GM18951 (cell line): ENCODE data around the gene ULK4.
"Not testable (repeated sequence)": the region's sequence is repeated elsewhere in the genome, so short reads cannot be mapped to it uniquely, and the experiment has no call there.

Experiments
- POLR2A ChIP-seq: IDR thresholded peaks from 4 replicates; pipeline ENCODE4 v1.6.1; 2011; ENCODE audit warnings: mild to moderate bottlenecking; ENCODE audit not compliant: insufficient read length, insufficient read depth; ENCODE audit errors: extremely low read depth
- in situ Hi-C: fragments of 300-500 bp; cut with MboI; formaldehyde crosslinking; loops from one replicate; pipeline ENCODE4 v1.12.0; 2022; ENCODE audit warnings: low sequenced_read_pairs, mixed read lengths, inconsistent platforms; ENCODE audit not compliant: unreplicated experiment

The ULK4 gene

DNA sequence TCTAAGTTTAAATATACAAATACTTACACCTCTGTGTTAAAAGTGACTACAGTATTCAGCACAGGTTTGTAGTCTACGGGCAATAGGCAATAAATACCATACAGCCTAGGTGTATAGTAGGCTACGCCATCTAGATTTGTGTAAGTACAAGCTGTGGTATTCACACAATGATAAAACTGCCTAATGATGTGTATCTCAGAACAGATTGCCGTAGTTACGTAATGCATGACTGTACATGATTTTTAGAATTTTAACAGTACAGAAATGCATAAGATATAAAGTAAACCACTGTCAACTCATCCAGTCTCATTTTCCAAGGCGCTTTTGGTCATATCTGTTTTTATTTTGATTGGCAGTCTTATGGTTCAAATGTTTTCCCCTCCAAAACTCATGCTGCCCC is 396.9 kb downstream of the ULK4 start:
- no peak for TF ChIP-seq POLR2A
- in situ Hi-C loops: no loop called here

DNA sequence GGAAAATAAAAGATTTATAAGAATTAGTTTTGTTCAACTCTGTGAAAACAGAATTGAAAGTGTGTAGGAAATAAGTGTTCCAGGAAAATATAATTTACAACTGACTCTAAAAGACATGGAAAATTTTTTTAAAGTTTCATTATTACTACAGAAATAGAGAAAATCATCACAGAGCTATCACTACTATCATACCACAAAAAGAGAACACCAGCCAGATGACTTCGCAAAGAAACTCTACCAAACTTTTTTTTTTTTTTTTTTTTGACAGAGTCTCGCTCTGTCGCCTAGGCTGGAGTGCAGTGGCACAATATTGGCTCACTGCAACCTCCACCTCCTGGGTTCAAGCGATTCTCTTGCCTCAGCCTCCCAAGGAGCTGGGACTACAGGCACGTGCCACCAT is 405.7 kb downstream of the ULK4 start:
- in situ Hi-C loops: not testable (repeated sequence)

DNA sequence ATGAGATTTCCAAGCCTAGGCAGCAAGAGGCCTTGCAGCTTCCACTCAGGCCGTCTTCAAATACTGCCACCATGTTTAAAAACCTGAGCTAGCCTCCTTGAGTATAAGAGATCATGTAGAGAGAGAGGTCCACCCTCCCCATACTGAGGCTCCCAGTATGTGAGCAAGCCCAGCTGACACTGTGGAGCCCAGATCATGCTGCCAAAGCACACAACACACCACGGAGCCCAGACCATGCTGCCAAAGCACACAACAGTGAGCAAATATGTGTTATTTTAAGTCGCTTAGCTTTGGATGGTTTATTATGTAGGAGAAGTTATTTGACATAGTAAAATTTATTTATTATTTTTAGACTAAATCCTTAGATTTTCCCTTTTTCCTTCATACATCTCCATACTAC is 428.9 kb downstream of the ULK4 start:
- in situ Hi-C loops: no loop called here
- TF ChIP-seq POLR2A: no peak

DNA sequence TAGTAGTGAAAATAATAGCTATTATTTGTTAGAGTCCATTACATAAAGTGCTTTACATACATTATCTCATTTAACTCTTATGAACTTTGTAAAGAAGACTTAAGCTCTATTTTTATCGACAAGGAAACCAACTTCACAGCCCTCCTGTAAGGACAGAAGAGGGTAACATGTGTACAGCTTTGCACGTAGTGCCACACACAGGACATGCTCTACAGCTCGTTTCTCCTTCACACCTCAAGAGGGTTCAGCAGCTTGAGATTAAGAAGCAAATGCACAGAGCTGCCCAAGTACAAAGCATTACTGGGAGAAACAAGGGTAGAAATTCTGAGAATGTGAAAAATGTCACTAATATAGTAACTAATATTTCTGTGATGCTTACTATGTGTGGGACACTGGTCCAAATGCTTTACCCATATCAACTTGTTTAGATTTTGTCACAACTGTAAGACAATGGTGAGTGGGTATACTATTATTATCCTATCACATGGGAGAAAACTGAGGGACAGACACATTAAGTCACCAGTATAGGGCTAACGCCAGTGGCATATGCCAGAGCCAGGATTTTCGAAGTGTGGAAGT is 434.8 kb downstream of the ULK4 start:
- no peak for TF ChIP-seq POLR2A
- in situ Hi-C loops: no loop called here

DNA sequence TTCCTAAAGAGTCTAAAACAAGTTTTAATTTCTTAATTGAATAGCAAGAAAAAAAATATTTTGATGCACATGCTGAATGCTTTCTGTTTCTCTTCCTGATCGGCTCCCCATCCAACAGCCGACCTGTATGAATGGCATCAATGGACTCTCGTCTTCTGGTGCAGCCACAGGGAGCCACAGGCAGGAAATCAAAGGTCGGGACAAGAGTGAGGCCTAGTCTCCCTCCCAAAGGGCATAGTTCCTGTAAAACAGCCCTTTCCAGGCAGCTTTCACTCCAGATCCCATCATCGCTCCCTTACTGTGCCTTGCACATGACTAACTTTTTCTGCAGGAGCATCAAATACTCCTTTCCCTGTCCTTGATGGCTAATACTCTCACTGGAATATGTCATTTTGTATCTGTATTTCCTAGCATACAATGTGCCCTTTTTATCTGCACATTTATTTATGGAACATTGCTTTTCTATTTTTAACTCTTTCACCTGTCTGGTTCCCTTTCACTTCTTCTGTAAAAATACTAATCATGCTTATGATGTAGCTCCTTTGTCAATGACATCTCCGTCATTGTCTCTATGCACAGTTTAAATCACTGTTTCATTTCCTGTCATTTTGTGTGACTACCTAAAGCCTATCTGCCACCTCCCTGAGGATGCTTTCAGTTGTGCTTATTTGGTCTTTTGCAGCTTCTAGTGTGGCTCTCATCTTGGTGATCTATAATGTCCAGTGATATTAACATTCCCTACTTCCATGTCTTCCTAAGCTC is 436.4 kb downstream of the ULK4 start:
- in situ Hi-C loops: no loop called here
- TF ChIP-seq POLR2A: no peak

DNA sequence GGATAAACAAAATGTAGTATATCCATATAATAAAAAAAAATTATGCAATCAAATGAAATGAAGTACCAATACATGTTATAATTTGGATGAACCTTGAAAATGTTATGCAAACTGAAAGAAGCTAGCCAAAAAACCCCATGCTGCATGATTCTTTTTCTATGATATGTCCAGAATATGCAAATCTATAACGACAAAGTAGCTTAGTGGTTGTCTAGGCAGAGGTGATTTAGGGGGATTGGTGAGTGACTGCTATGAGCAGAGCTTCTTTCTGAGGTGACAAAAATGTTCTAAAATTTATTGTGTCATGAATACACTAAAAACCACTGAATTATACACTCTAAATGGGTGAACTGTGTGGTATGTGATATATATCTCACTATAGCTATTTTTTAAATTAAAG is 438.0 kb downstream of the ULK4 start:
- no peak for TF ChIP-seq POLR2A
- in situ Hi-C loops: no loop called here

DNA sequence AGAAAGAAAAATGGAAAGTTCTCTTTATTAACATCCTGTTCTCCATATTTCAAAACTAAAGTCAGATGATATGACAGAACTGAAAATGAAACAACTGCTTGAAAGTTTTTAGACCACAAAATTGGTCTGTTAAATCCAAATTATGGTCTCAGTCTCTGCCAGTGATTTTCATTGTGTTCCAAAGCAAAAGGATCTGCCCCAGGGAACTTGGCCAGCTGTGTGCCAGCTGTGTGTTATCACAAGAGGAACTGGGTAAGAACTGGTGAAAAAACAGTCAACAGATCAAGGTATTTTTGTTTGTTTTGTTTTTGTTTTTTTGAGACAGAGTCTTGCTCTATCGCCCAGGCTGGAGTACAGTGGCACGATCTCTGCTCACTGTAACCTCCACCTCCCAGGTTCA is 439.3 kb downstream of the ULK4 start:
- TF ChIP-seq POLR2A: no peak
- in situ Hi-C loops: no loop called here

DNA sequence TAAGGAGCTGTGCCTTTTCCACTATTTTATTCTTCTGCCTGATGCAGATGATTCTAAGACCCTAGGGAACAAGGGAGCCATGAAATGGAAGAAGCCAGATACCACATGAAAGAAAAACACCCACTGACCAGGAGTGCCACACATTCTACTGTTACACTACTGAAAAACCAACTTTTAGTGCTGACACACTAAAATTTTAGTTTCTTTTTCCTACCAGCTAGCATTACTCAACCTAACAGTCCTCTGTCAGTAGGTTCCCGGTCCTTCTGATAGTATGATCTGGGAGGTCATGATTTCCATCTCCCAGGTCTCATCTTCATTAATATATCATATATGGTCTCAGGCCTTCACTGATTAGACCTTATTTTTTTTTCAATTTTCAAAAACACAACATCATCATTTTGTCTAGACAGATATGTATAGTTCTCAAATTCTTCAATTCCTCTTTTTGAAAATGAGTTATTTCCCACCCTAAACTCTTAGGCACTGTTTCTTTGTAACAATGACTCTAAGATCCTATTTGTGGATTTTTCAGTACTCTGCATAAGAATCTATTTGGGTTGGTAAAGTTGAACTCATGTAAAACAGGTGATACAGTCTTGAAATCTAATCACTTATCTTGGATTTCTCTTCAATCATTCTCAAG is 440.8 kb downstream of the ULK4 start:
- no peak for TF ChIP-seq POLR2A
- in situ Hi-C loops: no loop called here

DNA sequence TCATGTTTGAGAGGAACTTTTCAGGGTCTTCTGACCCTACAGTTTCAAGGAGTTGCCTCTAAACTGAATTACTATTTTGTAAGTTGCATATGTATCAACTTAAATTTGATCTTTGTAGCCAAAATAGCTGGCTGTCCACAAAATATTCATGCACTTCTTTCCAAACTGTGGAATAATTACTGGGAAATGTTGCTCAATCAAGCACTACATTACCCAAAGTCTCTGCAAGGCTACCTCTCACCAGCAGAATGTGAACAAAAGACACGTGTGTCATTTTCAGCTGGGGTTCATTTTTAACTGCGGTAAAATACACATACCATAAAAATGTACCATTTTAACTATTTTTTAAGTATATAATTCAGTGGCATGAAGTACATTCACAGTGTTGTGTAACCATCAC is 442.2 kb downstream of the ULK4 start:
- no peak for TF ChIP-seq POLR2A

DNA sequence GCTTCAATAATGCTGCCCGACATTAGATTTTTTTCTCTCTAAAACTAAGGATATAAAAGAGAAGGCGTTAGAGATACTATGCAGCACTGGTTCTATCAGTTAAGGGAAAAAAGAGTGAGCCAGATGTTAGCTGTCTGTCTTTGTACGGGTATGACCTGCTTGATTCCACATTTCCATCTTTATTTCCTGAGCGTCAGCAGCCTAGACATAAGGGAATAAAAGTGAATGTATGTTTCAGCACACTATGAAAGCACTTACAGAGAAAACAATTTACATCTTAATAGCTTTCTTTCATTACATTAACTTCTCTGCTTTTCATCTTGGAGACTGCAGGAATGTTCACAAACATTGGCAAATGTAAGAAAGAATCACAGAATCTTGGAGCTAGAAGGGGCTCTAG is 443.3 kb downstream of the ULK4 start:
- in situ Hi-C loops: no loop called here

More for the DNA sequence above, 442.2 kb downstream of the ULK4 start:
- in situ Hi-C loops: no loop called here

DNA sequence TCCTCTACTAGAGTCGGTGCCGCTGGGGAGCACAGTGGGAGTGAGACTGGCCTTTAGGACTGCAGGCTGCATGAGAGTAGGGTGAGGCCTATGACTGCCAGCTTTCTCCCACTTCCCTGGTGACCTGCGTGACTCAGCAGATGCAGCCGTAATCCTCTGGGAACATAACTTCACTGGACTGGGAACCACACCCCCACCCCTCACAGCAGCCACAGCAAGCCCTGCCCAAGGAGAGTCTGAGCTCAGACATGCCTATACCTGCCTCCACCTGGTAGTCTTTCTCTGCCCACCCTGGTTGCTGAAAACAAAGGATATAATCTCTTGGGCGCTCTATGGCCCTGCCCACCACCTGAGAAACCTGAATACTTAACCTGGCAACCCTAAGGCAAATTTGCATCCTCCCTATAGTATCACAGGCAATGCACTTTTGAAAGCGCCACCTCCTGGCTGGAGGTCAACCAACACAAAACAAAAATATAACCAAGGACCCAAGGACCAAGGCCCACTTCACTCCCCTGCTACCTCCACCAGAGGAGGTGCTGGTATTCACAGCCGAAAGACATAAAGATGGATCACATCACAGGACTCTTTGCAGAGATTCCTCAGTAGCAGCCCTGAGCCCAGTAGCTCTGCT is 453.7 kb downstream of the ULK4 start:
- no peak for TF ChIP-seq POLR2A
- in situ Hi-C loops: no loop called here

More for the DNA sequence above, 443.3 kb downstream of the ULK4 start:
- TF ChIP-seq POLR2A: no peak

DNA sequence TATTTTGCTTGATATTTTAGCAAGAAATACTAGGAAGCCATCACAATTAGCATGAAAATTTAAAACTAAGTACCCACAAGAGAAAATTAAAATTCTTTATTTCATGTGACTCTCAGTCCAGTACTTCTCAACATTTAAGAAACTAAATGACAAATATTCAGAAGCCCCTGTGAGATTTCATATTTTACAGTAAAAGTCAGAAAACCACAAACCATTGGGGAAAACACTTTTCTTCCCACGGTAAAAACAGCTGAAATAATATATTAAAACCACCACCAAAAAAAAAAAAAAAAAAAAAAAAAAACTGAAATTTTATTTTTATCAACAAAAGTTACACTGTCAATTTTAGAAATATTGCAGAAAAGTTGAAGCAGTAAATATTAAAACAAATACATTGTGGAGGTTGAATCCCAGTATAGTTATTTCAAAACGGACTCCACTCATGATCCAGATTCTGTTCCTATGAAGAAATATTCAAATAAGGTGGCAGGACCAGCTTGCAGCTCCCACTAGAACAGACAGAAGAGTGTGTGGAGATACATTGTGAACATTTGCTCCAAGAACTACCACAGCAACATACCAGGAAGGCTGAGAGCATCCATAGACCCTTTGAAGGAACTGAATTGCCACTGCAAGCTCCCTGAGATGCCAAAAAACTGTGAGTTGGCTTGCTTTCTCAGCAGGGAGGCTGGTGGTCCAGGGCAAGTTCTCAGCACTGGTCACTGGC is 454.4 kb downstream of the ULK4 start:
- no peak for TF ChIP-seq POLR2A
- in situ Hi-C loops: no loop called here

DNA sequence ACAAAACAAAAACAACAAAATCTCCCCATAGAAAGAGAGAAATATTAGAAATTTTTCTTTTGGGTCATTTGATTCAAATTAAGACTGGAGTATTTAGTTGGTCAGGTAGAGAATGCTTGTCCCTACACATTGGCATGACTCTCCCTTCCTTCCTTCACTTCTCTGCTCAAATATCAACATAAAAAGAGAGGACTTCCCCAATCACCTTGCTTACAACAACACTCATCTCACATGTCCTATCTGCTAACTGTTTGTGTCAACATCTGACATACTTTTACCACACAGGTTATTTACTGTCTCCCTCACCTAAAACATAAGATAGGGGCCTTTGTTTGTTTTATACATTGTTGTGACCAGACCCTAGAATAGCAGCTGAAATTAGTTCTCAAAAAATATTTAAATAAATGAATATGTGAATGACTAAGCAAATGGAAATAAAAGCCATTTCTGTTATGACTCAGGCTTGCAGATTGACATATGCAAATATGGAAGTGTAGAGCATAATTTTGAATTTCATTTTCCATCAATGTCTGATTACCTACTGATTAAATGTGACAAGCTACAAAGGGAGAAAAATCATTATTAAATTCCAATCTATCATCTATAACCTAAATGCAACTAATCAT is 457.8 kb downstream of the ULK4 start:
- TF ChIP-seq POLR2A: no peak
- in situ Hi-C loops: no loop called here

DNA sequence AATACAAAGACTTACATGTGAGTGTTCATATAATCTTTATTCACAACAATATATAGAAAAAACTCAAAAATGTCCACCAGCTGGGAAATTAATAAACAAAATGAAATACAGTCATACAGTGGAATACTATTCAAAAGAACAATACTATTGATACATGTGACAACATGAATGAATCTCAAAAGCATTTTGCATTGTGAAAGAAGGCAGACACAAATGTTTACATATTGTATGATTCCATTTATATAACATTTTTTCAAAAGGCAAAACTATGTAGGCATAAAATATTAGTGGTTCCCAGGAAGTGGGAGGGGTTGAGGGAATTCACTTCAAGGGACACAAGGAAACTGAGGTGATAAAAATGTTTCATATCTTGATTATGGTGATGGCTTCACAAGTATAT is 459.4 kb downstream of the ULK4 start:
- no peak for TF ChIP-seq POLR2A
- in situ Hi-C loops: no loop called here
